NCI-H146 (cell line): ENCODE data around the gene POM121L12.

Experiments
- DNase-seq: peaks from one replicate; lab custom pipeline; 2025; lab: John Stamatoyannopoulos, UW

The POM121L12 gene

GRCh38 chr7:53035499-53036412, at the start of gene POM121L12:
Gene POM121L12 (plus strand): TSS chr7:53035633. CDS start chr7:53035672, 39 bp downstream.
- no peak for DNase-seq

GRCh38 chr7:52992001-52992400, 43.4 kb upstream of the POM121L12 start:
- DNase-seq = no peak

GRCh38 chr7:52992479-52993162, 42.8 kb upstream of the POM121L12 start:
- DNase-seq = no peak

- no peak for DNase-seq
Observed at GRCh38 chr7:52995676-52996075, 39.8 kb upstream of the POM121L12 start.

GRCh38 chr7:53001221-53001620, 34.2 kb upstream of the POM121L12 start:
- no peak for DNase-seq

- DNase-seq = no peak
Observed at GRCh38 chr7:53002389-53002788, 33.0 kb upstream of the POM121L12 start.

- DNase-seq = no peak
Observed at GRCh38 chr7:53003653-53004445, 31.6 kb upstream of the POM121L12 start.

GRCh38 chr7:53013925-53014324, 21.5 kb upstream of the POM121L12 start:
- no peak for DNase-seq

- no peak for DNase-seq
Observed at GRCh38 chr7:53015463-53015862, 20.0 kb upstream of the POM121L12 start.

- DNase-seq = no peak
Observed at GRCh38 chr7:53022893-53023292, 12.5 kb upstream of the POM121L12 start.

- no peak for DNase-seq
Observed at GRCh38 chr7:53048638-53049037, 13.2 kb downstream of the POM121L12 start.

GRCh38 chr7:53050433-53050832, 15.0 kb downstream of the POM121L12 start:
- no peak for DNase-seq

GRCh38 chr7:53059591-53059990, 24.2 kb downstream of the POM121L12 start:
- DNase-seq = no peak

GRCh38 chr7:53060066-53060465, 24.6 kb downstream of the POM121L12 start:
- no peak for DNase-seq

- DNase-seq = no peak
Observed at GRCh38 chr7:53062796-53063195, 27.4 kb downstream of the POM121L12 start.

- DNase-seq = no peak
Observed at GRCh38 chr7:53068673-53069072, 33.2 kb downstream of the POM121L12 start.

- no peak for DNase-seq
Observed at GRCh38 chr7:53070883-53071282, 35.5 kb downstream of the POM121L12 start.
